Fibroblast of the aortic adventitia (primary cell): Measurements from ENCODE around the gene TIMM9. TPM values are rescaled to one million over a fixed set of nuclear protein-coding genes. Genes with fewer than 3 reads are reported as not detected.
"Not testable (repeated sequence)": the region's sequence is repeated elsewhere in the genome, so short reads cannot be mapped to it uniquely, and the experiment has no call there.

ENCODE experiments used
- DNase-seq: peaks from one replicate; pipeline ENCODE4 v3.0.0-alpha.2; 2010; ENCODE audit warnings: low read depth
- H3K4me3 ChIP-seq: 2 replicates; pipeline ENCODE4 v1.5.1; 2011; ENCODE audit warnings: low read depth, mild to moderate bottlenecking, control low read depth, low read length, moderate library complexity
- CTCF ChIP-seq: IDR thresholded peaks from 2 replicates; pipeline ENCODE4 v1.5.1; 2011; ENCODE audit warnings: mild to moderate bottlenecking, low read length, control low read depth, inconsistent platforms; ENCODE audit not compliant: insufficient read depth
- small RNA-seq: library from RNA; depleted of rRNA; stranded (forward); fragments of <200 nt; gene quantifications from one replicate; pipeline ENCODE3, GENCODE V24; 2012
- total RNA-seq: library from RNA; depleted of rRNA; stranded (reverse); fragments of >200 nt; gene quantifications from 2 replicates; pipeline ENCODE4 v1.2.3, GENCODE V29; 2012; ENCODE audit warnings: low replicate concordance

Gene TIMM9
- total RNA-seq, 1 donor = 44.4 TPM

- DNase-seq = no peak
- no peak overlapping the region for H3K4me3 ChIP-seq
- TF ChIP-seq CTCF = no peak
Observed at GRCh38 chr14:58376791-58377190, 50.5 kb downstream of the TIMM9 start.

- peak; percentile 13 for TF ChIP-seq CTCF
- H3K4me3 ChIP-seq = no peak overlapping the region
- peak; percentile 63 for DNase-seq
Observed at GRCh38 chr14:58368956-58369355, 58.4 kb downstream of the TIMM9 start.

GRCh38 chr14:58367296-58367695 lies 60.0 kb downstream of the TIMM9 start:
- no peak for DNase-seq
- H3K4me3 ChIP-seq = no peak overlapping the region
- no peak for TF ChIP-seq CTCF

- TF ChIP-seq CTCF = no peak
- no peak overlapping the region for H3K4me3 ChIP-seq
- no peak for DNase-seq
Observed at GRCh38 chr14:58364316-58364715, 63.0 kb downstream of the TIMM9 start.

- peak; percentile 30 for TF ChIP-seq CTCF
- DNase-seq = peak; percentile 27
- no peak overlapping the region for H3K4me3 ChIP-seq
Observed at GRCh38 chr14:58362798-58363412, 64.4 kb downstream of the TIMM9 start.

- not testable (repeated sequence) for H3K4me3 ChIP-seq, DNase-seq
Observed at GRCh38 chr14:58362272-58362671, 65.1 kb downstream of the TIMM9 start.

Small RNAs within 50 kb of the gene (small RNA-seq; reads per million reads assigned to genes)
- gene HSBP1P1 = not detected
- not detected for gene RF00019

Other genes starting within 250 kb of the TIMM9 start
- gene ACTR10, start 227.4 kb downstream of the TIMM9 start, total RNA-seq = 92.7 and 229 TPM in 2 replicates
- gene PSMA3, start 182.7 kb downstream of the TIMM9 start, total RNA-seq = 105 and 154 TPM in 2 replicates
- 12.2 and 123 TPM in 2 replicates for gene ARID4A, start 129.0 kb downstream of the TIMM9 start, total RNA-seq
- gene TOMM20L, start 31.6 kb downstream of the TIMM9 start, total RNA-seq = not detected in 2 replicates
- gene KIAA0586, start 188 bp upstream of the TIMM9 start, total RNA-seq = 22.5 and 45.2 TPM in 2 replicates
- gene DACT1, start 210.4 kb upstream of the TIMM9 start, total RNA-seq = 13.6 and 23.0 TPM in 2 replicates